HG02938 (cell line): ENCODE data around the gene GABRE.

Experiments
- ATAC-seq: cut with Tn5 transposase; IDR thresholded peaks from one replicate; pipeline ENCODE4 v1.9.1; 2021; ENCODE audit warnings: mild to moderate bottlenecking, moderate library complexity; ENCODE audit not compliant: unreplicated experiment

The GABRE gene

GRCh38 chrX:151974336-151975227 lies at the start of gene GABRE:
TSS of gene GABRE (minus strand) at chrX:151974676. CDS start at chrX:151974625, 51 bp downstream.
- no peak for ATAC-seq

- ATAC-seq, result no peak
These were observed 46.4 kb upstream of the GABRE start for GRCh38 chrX:152020888-152021287.

GRCh38 chrX:151999813-152000212 lies 25.3 kb upstream of the GABRE start:
- no peak for ATAC-seq

GRCh38 chrX:151997539-151997938 lies 23.1 kb upstream of the GABRE start:
- no peak for ATAC-seq

GRCh38 chrX:151996347-151996746 lies 21.9 kb upstream of the GABRE start:
- ATAC-seq, result no peak

- no peak for ATAC-seq
These were observed 20.0 kb upstream of the GABRE start for GRCh38 chrX:151994476-151994875.

GRCh38 chrX:151988706-151989299 lies 14.3 kb upstream of the GABRE start:
- no peak for ATAC-seq

- ATAC-seq, result no peak
These were observed 12.6 kb upstream of the GABRE start for GRCh38 chrX:151987108-151987507.

- no peak for ATAC-seq
These were observed 11.5 kb upstream of the GABRE start for GRCh38 chrX:151985955-151986354.

GRCh38 chrX:151985531-151985930 lies 11.1 kb upstream of the GABRE start:
- ATAC-seq, result no peak

- ATAC-seq, result no peak
These were observed 10.4 kb upstream of the GABRE start for GRCh38 chrX:151984902-151985301.

- ATAC-seq, result no peak
These were observed 9.9 kb upstream of the GABRE start for GRCh38 chrX:151984328-151984727.

GRCh38 chrX:151983186-151983585 lies 8.7 kb upstream of the GABRE start:
- no peak for ATAC-seq

GRCh38 chrX:151982222-151982621 lies 7.7 kb upstream of the GABRE start:
- no peak for ATAC-seq

GRCh38 chrX:151981129-151981528 lies 6.7 kb upstream of the GABRE start:
- no peak for ATAC-seq

- no peak for ATAC-seq
These were observed 3.4 kb upstream of the GABRE start for GRCh38 chrX:151977923-151978322.

GRCh38 chrX:151977009-151977408 lies 2.5 kb upstream of the GABRE start:
- ATAC-seq, result no peak

- no peak for ATAC-seq
These were observed 1.3 kb upstream of the GABRE start for GRCh38 chrX:151975736-151976275.

GRCh38 chrX:151975228-151975593 lies 735 bp upstream of the GABRE start:
- ATAC-seq, result no peak

- no peak for ATAC-seq
These were observed 583 bp downstream of the GABRE start for GRCh38 chrX:151973851-151974335.

GRCh38 chrX:151973060-151973661 lies 1.3 kb downstream of the GABRE start:
- no peak for ATAC-seq

GRCh38 chrX:151970661-151971060 lies 3.8 kb downstream of the GABRE start:
- ATAC-seq, result no peak
